OCI-LY1 (cell line): ENCODE results near the gene RPGRIP1.
"Not testable (repeated sequence)": the region's sequence is repeated elsewhere in the genome, so short reads cannot be mapped to it uniquely, and the experiment has no call there.

ENCODE experiments used
- H2AFZ ChIP-seq: fragments of 200-600 bp; sonication (generic), shearing (Covaris generic); 2 replicates; pipeline ENCODE4 v1.6.0; 2014; ENCODE audit warnings: antibody characterized with exemption, mild to moderate bottlenecking, low read length
- H3F3A ChIP-seq: fragments of 200-600 bp; sonication (generic), shearing (Covaris generic); 2 replicates; pipeline ENCODE4 v1.6.0; 2014; ENCODE audit warnings: mild to moderate bottlenecking, antibody characterized with exemption, low read length, moderate library complexity; ENCODE audit not compliant: insufficient read depth
- H3K27ac ChIP-seq: fragments of 200-600 bp; sonication (generic); 2 replicates; pipeline ENCODE4 v1.5.1; 2014; ENCODE audit warnings: low read length, mixed run types, mild to moderate bottlenecking, low read depth; ENCODE audit not compliant: poor library complexity, severe bottlenecking
- H3K27me3 ChIP-seq: fragments of 200-600 bp; sonication (generic); 2 replicates; pipeline ENCODE4 v1.6.0; 2014; ENCODE audit warnings: antibody characterized with exemption, mild to moderate bottlenecking, low read length, moderate library complexity; ENCODE audit not compliant: insufficient read depth
- H3K36me3 ChIP-seq: fragments of 200-600 bp; sonication (generic); 2 replicates; pipeline ENCODE4 v1.6.1; 2014; ENCODE audit warnings: mild to moderate bottlenecking, antibody characterized with exemption, low read length, moderate library complexity, mixed read lengths; ENCODE audit not compliant: insufficient read depth
- H3K4me1 ChIP-seq: fragments of 200-600 bp; sonication (generic); 2 replicates; pipeline ENCODE4 v1.5.1; 2014; ENCODE audit warnings: mild to moderate bottlenecking, low read length, moderate library complexity; ENCODE audit not compliant: insufficient read depth, severe bottlenecking
- H3K4me2 ChIP-seq: fragments of 200-600 bp; sonication (generic), shearing (Covaris generic); 2 replicates; pipeline ENCODE4 v1.6.1; 2014; ENCODE audit warnings: low read length
- H3K4me3 ChIP-seq: fragments of 200-600 bp; sonication (generic); 2 replicates; pipeline ENCODE4 v1.5.1; 2014; ENCODE audit warnings: low read length, low read depth, mild to moderate bottlenecking, mixed read lengths; ENCODE audit not compliant: poor library complexity, severe bottlenecking
- H3K79me2 ChIP-seq: fragments of 200-600 bp; shearing (Covaris generic); 2 replicates; pipeline ENCODE4 v1.6.1; 2016; ENCODE audit warnings: mixed run types, low read length, mixed read lengths; ENCODE audit not compliant: insufficient read depth
- H3K9ac ChIP-seq: fragments of 200-600 bp; sonication (generic), shearing (Covaris generic); 2 replicates; pipeline ENCODE4 v1.6.1; 2014; ENCODE audit warnings: mild to moderate bottlenecking, low read length, mixed read lengths
- H3K9me2 ChIP-seq: fragments of 200-600 bp; sonication (generic), shearing (Covaris generic); 2 replicates; pipeline ENCODE4 v1.6.1; 2014; ENCODE audit warnings: low read depth, mild to moderate bottlenecking, low read length, mixed read lengths
- H3K9me3 ChIP-seq: fragments of 200-600 bp; shearing (Covaris generic); 2 replicates; pipeline ENCODE4 v1.6.1; 2014; ENCODE audit warnings: low read length, mixed read lengths
- H4K20me1 ChIP-seq: fragments of 200-600 bp; sonication (generic), shearing (Covaris generic); 2 replicates; pipeline ENCODE4 v1.6.0; 2016; ENCODE audit warnings: mild to moderate bottlenecking, low read length; ENCODE audit not compliant: insufficient read depth
- CTCF ChIP-seq: fragments of 200-600 bp; sonication (generic), shearing (Covaris generic); IDR thresholded peaks from 2 replicates; pipeline ENCODE4 v1.5.1; 2017; ENCODE audit warnings: mild to moderate bottlenecking, antibody characterized with exemption, low read length, moderate library complexity, mixed read lengths
- EZH2 ChIP-seq: fragments of 200-600 bp; sonication (generic), shearing (Covaris generic); IDR thresholded peaks from 2 replicates; pipeline ENCODE4 v1.8.0; 2017; ENCODE audit warnings: borderline replicate concordance, mixed run types, mild to moderate bottlenecking, antibody characterized with exemption, low read length, moderate library complexity, mixed read lengths

The RPGRIP1 gene

GRCh38 chr14:21251215-21251614 is 28.7 kb upstream of the RPGRIP1 start:
- peaks cover 100% of the 10 kb centered on the region for H3K79me2 ChIP-seq
- no peak overlapping the region for H3K4me2 ChIP-seq
- no peak overlapping the region for H3K9ac ChIP-seq
- H3K27me3 ChIP-seq, result no peaks in the 10 kb centered on the region
- no peaks in the 10 kb centered on the region for H3K9me2 ChIP-seq
- TF ChIP-seq CTCF (no peak), EZH2 (no peak)
- H3K9me3 ChIP-seq, result no peaks in the 10 kb centered on the region
- peaks cover 18% of the 10 kb centered on the region for H4K20me1 ChIP-seq
- no peak overlapping the region for H3K27ac ChIP-seq
- H3K4me1 ChIP-seq, result no peaks in the 10 kb centered on the region
- H3K4me3 ChIP-seq, result no peak overlapping the region
- no peak overlapping the region for H2AFZ ChIP-seq
- no peaks in the 10 kb centered on the region; the same call in 1 of the 2 replicates for H3F3A ChIP-seq
- peaks cover 100% of the 10 kb centered on the region for H3K36me3 ChIP-seq

GRCh38 chr14:21252149-21252548 is 27.7 kb upstream of the RPGRIP1 start:
- H3K36me3 ChIP-seq, result peaks cover 100% of the 10 kb centered on the region
- H4K20me1 ChIP-seq, result peaks cover 22% of the 10 kb centered on the region
- H3K9me3 ChIP-seq, result no peaks in the 10 kb centered on the region
- H3K4me3 ChIP-seq, result no peak overlapping the region
- no peaks in the 10 kb centered on the region for H3K27me3 ChIP-seq
- no peaks in the 10 kb centered on the region for H3K9me2 ChIP-seq
- H3K27ac ChIP-seq, result no peak overlapping the region
- H3F3A ChIP-seq, result no peaks in the 10 kb centered on the region; the same call in 1 of the 2 replicates
- no peak for TF ChIP-seq CTCF
- no peak for TF ChIP-seq EZH2
- no peak overlapping the region for H3K4me2 ChIP-seq
- H2AFZ ChIP-seq, result no peak overlapping the region
- H3K9ac ChIP-seq, result no peak overlapping the region
- H3K79me2 ChIP-seq, result peaks cover 100% of the 10 kb centered on the region
- no peaks in the 10 kb centered on the region for H3K4me1 ChIP-seq

- peaks cover 18% of the 10 kb centered on the region for H4K20me1 ChIP-seq
- H3K9ac ChIP-seq, result no peak overlapping the region
- TF ChIP-seq EZH2, result no peak
- H3K27me3 ChIP-seq, result no peaks in the 10 kb centered on the region
- no peaks in the 10 kb centered on the region for H3K9me2 ChIP-seq
- no peak overlapping the region for H3K4me2 ChIP-seq
- H3K4me1 ChIP-seq, result no peaks in the 10 kb centered on the region
- H3K36me3 ChIP-seq, result peaks cover 94% of the 10 kb centered on the region
- H3F3A ChIP-seq, result peaks cover 3% of the 10 kb centered on the region; the same call in 1 of the 2 replicates
- H2AFZ ChIP-seq, result no peak overlapping the region
- H3K27ac ChIP-seq, result no peak overlapping the region
- no peak overlapping the region for H3K4me3 ChIP-seq
- peaks cover 99% of the 10 kb centered on the region for H3K79me2 ChIP-seq
- no peaks in the 10 kb centered on the region for H3K9me3 ChIP-seq
Observed at GRCh38 chr14:21255385-21256101, 24.3 kb upstream of the RPGRIP1 start.

DNA sequence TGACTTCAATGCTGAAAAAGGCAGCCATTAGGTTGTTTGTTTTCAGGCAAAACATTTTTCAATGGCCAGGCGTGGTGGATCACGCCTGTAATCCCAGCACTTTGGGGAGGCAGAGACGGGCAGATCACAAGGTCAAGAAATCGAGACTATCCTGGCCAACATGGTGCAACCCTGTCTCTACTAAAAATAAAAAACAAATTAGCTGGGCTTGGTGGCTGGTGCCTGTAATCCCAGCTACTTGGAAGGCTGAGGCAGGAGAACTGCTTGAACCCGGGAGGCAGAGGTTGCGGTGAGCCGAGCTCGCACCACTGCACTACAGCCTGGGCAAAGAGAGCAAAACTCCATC is 23.8 kb upstream of the RPGRIP1 start:
- H3K4me3 ChIP-seq, H3K27ac ChIP-seq, H3K4me1 ChIP-seq, H3K27me3 ChIP-seq, H3K9me3 ChIP-seq, H3F3A ChIP-seq, H3K9me2 ChIP-seq, H3K9ac ChIP-seq, H3K4me2 ChIP-seq, H2AFZ ChIP-seq: not testable (repeated sequence)
- peaks cover 18% of the 10 kb centered on the region for H4K20me1 ChIP-seq
- peaks cover 94% of the 10 kb centered on the region for H3K36me3 ChIP-seq
- H3K79me2 ChIP-seq, result peaks cover 99% of the 10 kb centered on the region
